Skin of body (tissue), 2 donors: ENCODE results near the gene MCM10. TPM values are rescaled to one million over a fixed set of nuclear protein-coding genes. Genes with fewer than 3 reads are reported as not detected.

Experiments
- small RNA-seq: library from RNA; depleted of rRNA; stranded (forward); fragments of <200 nt; gene quantifications from one replicate; pipeline ENCODE3, GENCODE V24; 2014; ENCODE audit warnings: low replicate concordance
- total RNA-seq: library from RNA; depleted of rRNA; stranded (reverse); fragments of >200 nt; gene quantifications from one replicate; pipeline ENCODE4 v1.2.3, GENCODE V29; 2014

The MCM10 gene
- total RNA-seq, 1 donor from 2014 or later: 5.8 TPM

Small RNA genes lying within 50 kb of the gene (small RNA-seq; reads per million reads assigned to genes)
- not detected for gene RNU6-6P

Other genes with a start within 250 kb of the MCM10 start
- gene CCDC3, start 159.8 kb upstream of the MCM10 start, total RNA-seq: 36.3 TPM
- gene OPTN, start 61.4 kb upstream of the MCM10 start, total RNA-seq: 46.0 TPM
- gene UCMA, start 72.8 kb downstream of the MCM10 start, total RNA-seq: not detected
- 21.6 TPM for gene PHYH, start 138.5 kb downstream of the MCM10 start, total RNA-seq
- 38.3 TPM for gene SEPHS1, start 186.7 kb downstream of the MCM10 start, total RNA-seq